Measurements from ENCODE around the gene MPHOSPH6. TPM values are rescaled to one million over a fixed set of nuclear protein-coding genes. Genes with fewer than 3 reads are reported as not detected.
A peak's percentile ranks its signal among the peaks of the same experiment; 100 is the strongest.
"Not testable (repeated sequence)": the region's sequence is repeated elsewhere in the genome, so short reads cannot be mapped to it uniquely, and the experiment has no call there.

Gene MPHOSPH6
- 14.6 TPM for polyA plus RNA-seq (2012; ENCODE audit: low read depth, missing spikeins)

- TF ChIP-seq POLR2A (IDR thresholded peaks at IDR 0.05; ENCODE audit: low read depth, low read length) (peak; percentile 42; the same call in 1 of the 2 replicates), POLR2AphosphoS5 (IDR thresholded peaks at IDR 0.05; ENCODE audit: low read depth, low read length) (peak; percentile 56; the same call in 1 of the 2 replicates), TAF1 (IDR thresholded peaks at IDR 0.05; ENCODE audit: low read depth, low read length) (no peak), PAX5 (IDR thresholded peaks at IDR 0.05; ENCODE audit: insufficient read depth, low read length, severe bottlenecking) (peak; percentile 3), POU2F2 (IDR thresholded peaks at IDR 0.05; ENCODE audit: low read depth, low read length) (0 out of 2 replicates have a peak, but pooled peaks have one; percentile 8), SPI1 (IDR thresholded peaks at IDR 0.05; ENCODE audit: low read depth, low read length) (no peak)
- DNase-seq (ENCODE audit: insufficient read length, low spot score) (peak; percentile 89), FAIRE-seq (peak; percentile 82)
Measured at GRCh38 chr16:82169861-82170845, at the start of gene MPHOSPH6. Gene MPHOSPH6, minus strand, starts transcription at chr16:82170224. Its CDS starts 49 bp downstream, at chr16:82170175.

GRCh38 chr16:82219298-82219697 lies 49.3 kb upstream of the MPHOSPH6 start:
- FAIRE-seq = no peak
- DNase-seq (ENCODE audit: insufficient read length, low spot score) = no peak
- TF ChIP-seq POLR2A (IDR thresholded peaks at IDR 0.05; ENCODE audit: low read depth, low read length) = no peak
- no peak for TF ChIP-seq SPI1 (IDR thresholded peaks at IDR 0.05; ENCODE audit: low read depth, low read length)
- no peak for TF ChIP-seq TAF1 (IDR thresholded peaks at IDR 0.05; ENCODE audit: low read depth, low read length)
- TF ChIP-seq POLR2AphosphoS5 (IDR thresholded peaks at IDR 0.05; ENCODE audit: low read depth, low read length) = no peak
- TF ChIP-seq POU2F2 (IDR thresholded peaks at IDR 0.05; ENCODE audit: low read depth, low read length) = no peak
- no peak for TF ChIP-seq PAX5 (IDR thresholded peaks at IDR 0.05; ENCODE audit: insufficient read depth, low read length, severe bottlenecking)

- not testable (repeated sequence) for FAIRE-seq; DNase-seq (ENCODE audit: insufficient read length, low spot score)
Measured at GRCh38 chr16:82209314-82209713, 39.3 kb upstream of the MPHOSPH6 start.

GRCh38 chr16:82203198-82203597 lies 33.2 kb upstream of the MPHOSPH6 start:
- no peak for TF ChIP-seq TAF1 (IDR thresholded peaks at IDR 0.05; ENCODE audit: low read depth, low read length)
- TF ChIP-seq POU2F2 (IDR thresholded peaks at IDR 0.05; ENCODE audit: low read depth, low read length) = no peak
- TF ChIP-seq POLR2A (IDR thresholded peaks at IDR 0.05; ENCODE audit: low read depth, low read length) = no peak
- TF ChIP-seq POLR2AphosphoS5 (IDR thresholded peaks at IDR 0.05; ENCODE audit: low read depth, low read length) = no peak
- no peak for TF ChIP-seq SPI1 (IDR thresholded peaks at IDR 0.05; ENCODE audit: low read depth, low read length)
- TF ChIP-seq PAX5 (IDR thresholded peaks at IDR 0.05; ENCODE audit: insufficient read depth, low read length, severe bottlenecking) = no peak
- DNase-seq (ENCODE audit: insufficient read length, low spot score) (no peak), FAIRE-seq (no peak)

GRCh38 chr16:82201926-82202325 lies 31.9 kb upstream of the MPHOSPH6 start:
- DNase-seq (ENCODE audit: insufficient read length, low spot score) (no peak), FAIRE-seq (no peak)
- no peak for TF ChIP-seq TAF1 (IDR thresholded peaks at IDR 0.05; ENCODE audit: low read depth, low read length)

GRCh38 chr16:82201351-82201750 lies 31.3 kb upstream of the MPHOSPH6 start:
- no peak for TF ChIP-seq PAX5 (IDR thresholded peaks at IDR 0.05; ENCODE audit: insufficient read depth, low read length, severe bottlenecking)
- TF ChIP-seq TAF1 (IDR thresholded peaks at IDR 0.05; ENCODE audit: low read depth, low read length) = no peak
- TF ChIP-seq POLR2AphosphoS5 (IDR thresholded peaks at IDR 0.05; ENCODE audit: low read depth, low read length) = no peak
- TF ChIP-seq POU2F2 (IDR thresholded peaks at IDR 0.05; ENCODE audit: low read depth, low read length) = no peak
- no peak for TF ChIP-seq SPI1 (IDR thresholded peaks at IDR 0.05; ENCODE audit: low read depth, low read length)
- TF ChIP-seq POLR2A (IDR thresholded peaks at IDR 0.05; ENCODE audit: low read depth, low read length) = no peak
- DNase-seq (ENCODE audit: insufficient read length, low spot score) (no peak), FAIRE-seq (no peak)

GRCh38 chr16:82199209-82199608 lies 29.2 kb upstream of the MPHOSPH6 start:
- no peak for FAIRE-seq
- DNase-seq (ENCODE audit: insufficient read length, low spot score) = no peak
- no peak for TF ChIP-seq PAX5 (IDR thresholded peaks at IDR 0.05; ENCODE audit: insufficient read depth, low read length, severe bottlenecking)

GRCh38 chr16:82197540-82198240 lies 27.7 kb upstream of the MPHOSPH6 start:
- DNase-seq (ENCODE audit: insufficient read length, low spot score) = no peak
- TF ChIP-seq SPI1 (IDR thresholded peaks at IDR 0.05; ENCODE audit: low read depth, low read length) = no peak
- no peak for TF ChIP-seq PAX5 (IDR thresholded peaks at IDR 0.05; ENCODE audit: insufficient read depth, low read length, severe bottlenecking)
- TF ChIP-seq TAF1 (IDR thresholded peaks at IDR 0.05; ENCODE audit: low read depth, low read length) = no peak
- TF ChIP-seq POU2F2 (IDR thresholded peaks at IDR 0.05; ENCODE audit: low read depth, low read length) = no peak
- TF ChIP-seq POLR2AphosphoS5 (IDR thresholded peaks at IDR 0.05; ENCODE audit: low read depth, low read length) = no peak
- TF ChIP-seq POLR2A (IDR thresholded peaks at IDR 0.05; ENCODE audit: low read depth, low read length) = no peak
- FAIRE-seq = no peak

GRCh38 chr16:82195917-82196494 lies 26.0 kb upstream of the MPHOSPH6 start:
- no peak for DNase-seq (ENCODE audit: insufficient read length, low spot score)
- no peak for FAIRE-seq
- TF ChIP-seq POU2F2 (IDR thresholded peaks at IDR 0.05; ENCODE audit: low read depth, low read length) (no peak), POLR2AphosphoS5 (IDR thresholded peaks at IDR 0.05; ENCODE audit: low read depth, low read length) (no peak), SPI1 (IDR thresholded peaks at IDR 0.05; ENCODE audit: low read depth, low read length) (peak; percentile 44; the same call in 1 of the 2 replicates)

GRCh38 chr16:82194086-82194485 lies 24.1 kb upstream of the MPHOSPH6 start:
- DNase-seq (ENCODE audit: insufficient read length, low spot score) (no peak), FAIRE-seq (no peak)
- no peak for TF ChIP-seq PAX5 (IDR thresholded peaks at IDR 0.05; ENCODE audit: insufficient read depth, low read length, severe bottlenecking)
- TF ChIP-seq TAF1 (IDR thresholded peaks at IDR 0.05; ENCODE audit: low read depth, low read length) = no peak
- TF ChIP-seq SPI1 (IDR thresholded peaks at IDR 0.05; ENCODE audit: low read depth, low read length) = no peak
- no peak for TF ChIP-seq POLR2AphosphoS5 (IDR thresholded peaks at IDR 0.05; ENCODE audit: low read depth, low read length)
